ENCODE measurements around the gene GCC2. TPM values are rescaled to one million over a fixed set of nuclear protein-coding genes. Genes with fewer than 3 reads are reported as not detected.
"Not testable (repeated sequence)": the region's sequence is repeated elsewhere in the genome, so short reads cannot be mapped to it uniquely, and the experiment has no call there.

GCC2 gene
- polyA plus RNA-seq, 2 donors, result 5.3 to 6.2 TPM

DNA sequence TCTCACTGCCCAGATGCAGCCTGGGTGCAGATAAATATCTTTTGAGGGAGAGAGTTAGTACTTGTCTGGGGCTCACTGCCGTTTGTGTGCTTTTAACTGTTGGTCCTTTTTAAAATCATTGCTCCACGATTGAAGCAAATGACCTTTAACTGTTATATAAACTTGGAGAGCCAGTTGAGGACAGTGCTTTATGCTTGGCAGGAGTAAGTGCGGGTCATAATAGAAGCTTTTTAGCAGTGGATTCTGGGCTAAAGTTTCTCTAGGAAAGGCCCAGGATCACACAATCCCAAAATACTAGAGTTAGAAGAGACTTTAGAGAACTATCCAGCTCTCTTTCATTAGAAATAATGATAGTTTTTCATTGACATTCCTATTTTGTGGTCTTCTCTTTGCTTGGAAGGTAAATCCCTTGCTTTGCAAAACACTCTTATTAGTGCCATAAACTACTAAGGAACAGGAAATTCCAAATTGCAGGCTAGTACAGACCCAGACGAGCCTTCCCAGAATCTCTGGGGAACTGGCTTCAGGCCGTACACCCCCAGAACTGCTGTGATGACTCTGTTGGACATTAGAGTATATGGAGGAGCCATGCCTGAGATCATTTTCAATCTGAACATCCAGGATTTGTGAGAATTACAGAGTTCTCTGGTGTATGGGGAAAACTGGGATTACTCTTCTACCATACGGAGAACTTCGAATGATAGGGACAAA, 104.4 kb downstream of the GCC2 start:
- Histone ChIP-seq H3K36me3 (ENCODE audit: control insufficient read depth in 2 of 2, insufficient read depth in 2 of 2, low read length in 1 of 2) (no peaks in the 10 kb centered on the region), H3K9me3 (ENCODE audit: control insufficient read depth in 2 of 2, insufficient read depth in 1 of 2, low read depth in 1 of 2, low read length in 1 of 2) (no peaks in the 10 kb centered on the region), H3K4me1 (ENCODE audit: control insufficient read depth in 2 of 2, insufficient read depth in 2 of 2, low read length in 1 of 2) (peaks cover 2% of the 10 kb centered on the region in 2 donors), H3K27me3 (ENCODE audit: control insufficient read depth in 1 of 2, insufficient read depth in 2 of 2, low read length in 2 of 2) (no peaks in the 10 kb centered on the region), H3K4me3 (ENCODE audit: low read depth in 1 of 2, low read length in 2 of 2) (no peak overlapping the region), H3K27ac (ENCODE audit: low read depth in 2 of 2, low read length in 1 of 2) (no peak overlapping the region)
- 62 to 68% methylated on average over 7 of the region's 7 CpGs for WGBS, 2 donors

DNA sequence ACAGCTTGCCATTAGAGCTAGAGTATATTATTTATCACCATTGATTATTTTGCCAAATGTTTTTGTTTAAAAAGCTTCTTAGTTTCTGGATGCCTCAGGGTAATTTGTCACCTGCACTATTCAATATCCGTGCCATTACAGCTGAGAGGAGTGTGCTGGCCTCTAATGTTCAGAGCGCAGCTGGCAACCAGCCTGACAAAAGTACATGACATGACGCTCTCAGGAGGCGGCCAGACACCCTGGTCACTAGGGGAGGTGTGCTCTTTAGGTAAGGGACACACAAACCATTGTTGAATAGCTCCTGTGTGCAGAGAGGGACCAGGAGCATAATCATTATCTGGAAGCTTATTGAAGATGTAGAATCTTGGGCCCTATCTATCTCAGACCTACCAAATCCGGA, 105.5 kb downstream of the GCC2 start:
- no peaks in the 10 kb centered on the region for H3K9me3 ChIP-seq (ENCODE audit: control insufficient read depth in 2 of 2, insufficient read depth in 1 of 2, low read depth in 1 of 2, low read length in 1 of 2)
- no peaks in the 10 kb centered on the region for H3K27me3 ChIP-seq (ENCODE audit: control insufficient read depth in 1 of 2, insufficient read depth in 2 of 2, low read length in 2 of 2)
- H3K27ac ChIP-seq (ENCODE audit: low read depth in 2 of 2, low read length in 1 of 2), result no peak overlapping the region
- no peak overlapping the region for H3K4me3 ChIP-seq (ENCODE audit: low read depth in 1 of 2, low read length in 2 of 2)
- peaks cover 2% of the 10 kb centered on the region in 2 donors for H3K4me1 ChIP-seq (ENCODE audit: control insufficient read depth in 2 of 2, insufficient read depth in 2 of 2, low read length in 1 of 2)
- H3K36me3 ChIP-seq (ENCODE audit: control insufficient read depth in 2 of 2, insufficient read depth in 2 of 2, low read length in 1 of 2), result no peaks in the 10 kb centered on the region
- 58 to 69% methylated on average over 5 of the region's 5 CpGs for WGBS, 2 donors

DNA sequence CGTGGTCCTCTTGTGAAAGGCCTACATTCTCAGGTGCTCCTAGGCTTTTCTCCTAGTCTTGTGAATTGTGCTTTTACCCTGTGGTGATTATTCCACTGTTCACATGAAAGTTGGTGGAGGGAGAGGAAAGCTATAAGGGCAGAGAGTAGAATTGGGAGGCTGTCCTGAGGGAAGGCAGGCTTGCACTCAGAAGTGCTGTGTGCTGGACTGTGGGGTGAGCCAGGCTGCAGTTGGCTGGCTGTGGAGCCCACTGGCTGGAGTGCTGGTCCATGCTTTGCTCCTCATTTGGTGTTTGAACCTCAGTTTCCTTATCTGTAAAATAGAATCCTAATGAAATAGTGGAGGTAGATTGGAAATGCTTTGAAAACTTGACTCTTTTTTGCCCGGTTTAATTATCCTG, 106.6 kb downstream of the GCC2 start:
- no peaks in the 10 kb centered on the region for H3K9me3 ChIP-seq (ENCODE audit: control insufficient read depth in 2 of 2, insufficient read depth in 1 of 2, low read depth in 1 of 2, low read length in 1 of 2)
- peaks cover 2% of the 10 kb centered on the region in 2 donors for H3K4me1 ChIP-seq (ENCODE audit: control insufficient read depth in 2 of 2, insufficient read depth in 2 of 2, low read length in 1 of 2)
- H3K27ac ChIP-seq (ENCODE audit: low read depth in 2 of 2, low read length in 1 of 2), result no peak overlapping the region
- no peak overlapping the region for H3K4me3 ChIP-seq (ENCODE audit: low read depth in 1 of 2, low read length in 2 of 2)
- WGBS, 2 donors, result 91 to 94% methylated on average over 2 of the region's 2 CpGs
- no peaks in the 10 kb centered on the region for H3K36me3 ChIP-seq (ENCODE audit: control insufficient read depth in 2 of 2, insufficient read depth in 2 of 2, low read length in 1 of 2)
- H3K27me3 ChIP-seq (ENCODE audit: control insufficient read depth in 1 of 2, insufficient read depth in 2 of 2, low read length in 2 of 2), result no peaks in the 10 kb centered on the region

DNA sequence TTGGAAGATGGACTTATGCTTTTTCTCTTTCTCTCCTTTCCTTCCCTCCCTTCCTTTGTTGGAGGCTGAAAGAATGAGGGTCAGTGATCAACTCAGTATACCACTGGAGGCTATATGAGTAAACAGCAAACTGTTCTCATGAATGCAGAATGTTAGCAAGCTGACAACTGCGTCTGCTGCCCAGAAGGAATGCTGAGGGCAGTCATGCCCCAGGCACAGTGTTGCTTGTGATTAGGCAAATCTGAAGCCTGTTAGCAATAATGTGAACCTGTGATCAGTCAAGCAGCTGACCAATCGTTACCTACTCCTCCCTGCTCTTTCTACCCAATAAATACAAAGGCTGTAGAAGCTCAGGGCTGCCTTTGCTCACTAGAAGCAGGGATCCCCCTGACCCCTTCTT, 107.6 kb downstream of the GCC2 start:
- not testable (repeated sequence) for H3K4me1 ChIP-seq (ENCODE audit: control insufficient read depth in 2 of 2, insufficient read depth in 2 of 2, low read length in 1 of 2); H3K9me3 ChIP-seq (ENCODE audit: control insufficient read depth in 2 of 2, insufficient read depth in 1 of 2, low read depth in 1 of 2, low read length in 1 of 2); H3K27ac ChIP-seq (ENCODE audit: low read depth in 2 of 2, low read length in 1 of 2); H3K36me3 ChIP-seq (ENCODE audit: control insufficient read depth in 2 of 2, insufficient read depth in 2 of 2, low read length in 1 of 2); H3K4me3 ChIP-seq (ENCODE audit: low read depth in 1 of 2, low read length in 2 of 2); H3K27me3 ChIP-seq (ENCODE audit: control insufficient read depth in 1 of 2, insufficient read depth in 2 of 2, low read length in 2 of 2)
- 79 to 83% methylated on average over 2 of the region's 2 CpGs for WGBS, 2 donors

Other genes starting within 250 kb of the GCC2 start
- gene SULT1C3, start 209.2 kb upstream of the GCC2 start, polyA plus RNA-seq, result under 1 TPM in 1 of 2 donors, not detected in 1; 0.13 TPM
- gene SULT1C2, start 160.3 kb upstream of the GCC2 start, polyA plus RNA-seq, result under 1 TPM in 1 of 2 donors, not detected in 1; 0.04 TPM
- gene SULT1C4, start 71.3 kb upstream of the GCC2 start, polyA plus RNA-seq, result under 1 TPM; 0.12 to 0.27 TPM
- gene LIMS1, start 85.3 kb downstream of the GCC2 start, polyA plus RNA-seq, result 10 to 100 TPM; 11.0 to 14.4 TPM